H1 (cell line): Measurements from ENCODE around the gene CACNG4. TPM values are rescaled to one million over a fixed set of nuclear protein-coding genes. Genes with fewer than 3 reads are reported as not detected.

Experiments used
- JUN ChIP-seq: IDR thresholded peaks from 2 replicates; pipeline ENCODE4 v1.6.1; 2011; ENCODE audit warnings: low read depth, mild to moderate bottlenecking, improper control_type of control experiment, low read length
- polyA plus RNA-seq, 7 experiments: library from polyadenylated mRNA; depleted of rRNA in 3 of 7; stranded (reverse) in 5 of 7; unstranded in 2 of 7; fragments of >200 nt in 5 of 7; fragments of 200-250 nt in 2 of 7; gene quantifications; 1 replicate in 5 of 7; 2 replicates in 1 of 7; 4 replicates in 1 of 7; pipeline versions ENCODE4 v1.2.1 to v1.2.3, GENCODE V29; 2011 to 2013; ENCODE audit warnings: missing spikeins in 2 of 7, mixed read lengths in 2 of 7
- total RNA-seq: library from RNA; stranded (reverse); fragmentation: NEBNext Ultra II Directional; extraction: Animal tissue kit (Norgen Biotek cat#: 25700); gene quantifications from 2 replicates; pipeline ENCODE4 v1.2.1, GENCODE V29; 2021

Gene CACNG4
- total and polyA plus RNA-seq, 2 of the 8 experiments (the other 6 are each of a cell fraction or from before 2014, with no cell fraction given), result 3.6 to 5.6 TPM

- TF ChIP-seq JUN, result no peak
Observed at GRCh38 chr17:66963909-66964771, at the start of gene CACNG4 (continued).
